ENCODE data around the gene STARD9. TPM values are rescaled to one million over a fixed set of nuclear protein-coding genes. Genes with fewer than 3 reads are reported as not detected.
A peak's percentile ranks its signal among the peaks of the same experiment; 100 is the strongest.
"Not testable (repeated sequence)": the region's sequence is repeated elsewhere in the genome, so short reads cannot be mapped to it uniquely, and the experiment has no call there.

Gene STARD9
- polyA plus RNA-seq, 1 donor: 18.3 TPM

DNA sequence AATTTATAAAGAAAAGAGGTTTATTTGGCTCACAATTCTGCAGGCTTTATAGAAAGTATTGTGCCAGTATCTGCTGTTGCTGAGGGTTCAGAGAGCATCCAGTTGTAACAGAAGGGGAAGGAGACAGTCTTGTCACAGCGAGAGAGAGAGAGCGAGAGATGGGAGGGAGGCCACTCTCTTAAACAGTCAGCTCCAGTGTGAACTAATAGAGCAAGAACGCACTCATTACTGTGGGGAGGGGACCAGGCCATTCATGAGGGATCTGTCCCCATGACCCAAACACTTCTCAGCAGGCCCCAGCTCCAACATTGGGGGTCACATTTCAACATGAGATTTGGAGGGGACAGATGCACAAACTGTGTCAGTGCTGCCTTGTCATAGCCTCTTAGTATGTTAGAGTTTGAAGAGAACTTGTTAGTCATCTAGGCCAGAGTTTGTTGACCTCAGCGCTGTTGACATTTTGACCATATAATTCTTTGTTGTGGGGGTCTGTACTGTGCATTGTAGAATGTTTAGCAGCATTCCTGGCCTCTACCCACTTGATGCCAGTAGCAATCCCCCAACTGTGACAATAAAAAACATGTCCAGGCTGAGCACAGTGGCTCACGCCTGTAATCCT, 15.3 kb downstream of the STARD9 start:
- DNase-seq (ENCODE audit: low read depth): no peak

DNA sequence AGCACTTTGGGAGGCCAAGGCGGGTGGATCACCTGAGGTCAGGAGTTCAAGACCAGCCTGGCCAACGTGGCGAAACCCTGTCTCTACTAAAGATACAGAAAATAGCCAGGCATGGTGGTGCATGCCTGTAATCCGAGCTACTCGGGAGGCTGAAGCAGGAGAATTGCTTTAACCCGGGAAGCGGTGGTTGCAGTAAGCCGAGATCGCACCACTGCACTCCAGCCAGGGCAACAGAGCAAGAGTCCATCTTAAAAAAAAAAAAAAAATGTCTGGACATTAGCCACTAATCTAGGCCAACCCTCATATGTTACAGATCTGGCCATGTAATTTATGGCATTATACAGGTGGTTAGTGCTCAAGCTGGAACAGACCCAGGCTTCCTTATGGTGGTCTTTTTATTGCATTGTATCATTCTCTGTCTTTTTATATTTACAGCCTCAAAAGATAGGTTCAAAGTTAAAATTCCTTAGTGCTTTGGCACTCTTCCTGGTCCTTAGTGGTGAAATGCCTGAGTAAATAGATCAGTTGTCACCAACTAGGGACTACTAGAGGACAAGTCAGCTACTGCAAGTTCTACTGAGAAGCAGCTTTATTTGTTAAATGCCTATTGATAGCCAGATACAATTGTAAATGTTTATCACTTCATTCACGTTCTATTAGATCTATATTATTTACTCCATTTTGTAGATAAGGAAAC, 16.0 kb downstream of the STARD9 start:
- DNase-seq (ENCODE audit: low read depth): no peak

DNA sequence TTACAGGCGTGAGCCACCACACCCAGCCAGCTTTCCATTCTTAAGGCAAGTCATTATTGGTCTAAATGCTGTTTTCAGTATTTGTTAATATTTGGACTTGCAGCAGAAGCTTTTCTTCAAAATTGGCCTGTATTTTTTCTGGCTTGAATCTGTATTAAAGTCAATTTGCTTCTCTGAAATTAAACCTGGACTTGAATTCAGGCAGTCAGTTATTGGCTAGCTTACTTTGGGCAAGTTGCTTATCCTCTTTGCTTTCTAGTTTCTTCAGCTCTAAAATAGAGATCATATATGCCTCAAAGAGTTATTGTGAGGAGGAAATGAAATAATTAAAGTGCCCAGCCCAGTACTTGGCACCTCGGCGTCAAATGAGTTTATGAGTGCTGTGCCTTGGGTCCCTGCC, 17.3 kb downstream of the STARD9 start:
- DNase-seq (ENCODE audit: low read depth): no peak

DNA sequence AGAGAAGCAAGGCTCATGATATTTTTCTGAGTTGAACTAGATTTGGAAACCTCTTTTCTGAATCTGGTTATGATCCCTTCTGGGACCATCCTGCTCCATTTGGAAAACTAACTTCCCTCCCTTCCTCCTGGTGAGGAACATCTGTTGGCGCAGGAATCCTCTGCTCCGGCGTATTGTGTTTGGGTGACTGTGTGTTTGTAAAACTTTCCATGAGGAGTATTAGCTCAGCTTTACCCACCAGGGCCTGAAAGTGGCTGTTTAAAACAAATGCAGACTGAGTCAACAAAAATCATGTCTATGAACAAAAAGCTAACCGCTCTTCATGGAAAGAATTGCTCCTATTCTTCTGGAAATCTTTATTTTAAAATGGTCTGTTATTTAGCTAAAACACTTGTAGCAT, 17.7 kb downstream of the STARD9 start:
- peak; percentile 88 for DNase-seq (ENCODE audit: low read depth)

DNA sequence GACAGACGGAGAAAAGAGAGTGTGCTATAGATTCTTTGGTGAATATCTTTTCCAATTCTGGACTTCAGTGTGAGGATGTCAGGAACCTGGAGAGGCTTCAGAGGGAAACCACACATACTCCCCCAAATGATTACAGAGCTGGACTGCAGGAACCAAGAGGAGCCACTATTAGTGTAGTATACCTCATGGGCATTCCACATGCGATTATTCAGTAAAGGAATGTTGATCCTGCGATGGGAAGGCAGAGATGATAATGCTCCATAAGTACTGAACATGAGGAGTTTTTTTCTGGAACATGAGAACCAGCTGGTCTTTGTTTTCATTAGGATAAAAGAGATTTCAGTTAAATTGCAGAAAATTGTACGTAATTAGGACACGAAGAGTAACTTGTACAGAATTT, 18.7 kb downstream of the STARD9 start:
- DNase-seq (ENCODE audit: low read depth): no peak

DNA sequence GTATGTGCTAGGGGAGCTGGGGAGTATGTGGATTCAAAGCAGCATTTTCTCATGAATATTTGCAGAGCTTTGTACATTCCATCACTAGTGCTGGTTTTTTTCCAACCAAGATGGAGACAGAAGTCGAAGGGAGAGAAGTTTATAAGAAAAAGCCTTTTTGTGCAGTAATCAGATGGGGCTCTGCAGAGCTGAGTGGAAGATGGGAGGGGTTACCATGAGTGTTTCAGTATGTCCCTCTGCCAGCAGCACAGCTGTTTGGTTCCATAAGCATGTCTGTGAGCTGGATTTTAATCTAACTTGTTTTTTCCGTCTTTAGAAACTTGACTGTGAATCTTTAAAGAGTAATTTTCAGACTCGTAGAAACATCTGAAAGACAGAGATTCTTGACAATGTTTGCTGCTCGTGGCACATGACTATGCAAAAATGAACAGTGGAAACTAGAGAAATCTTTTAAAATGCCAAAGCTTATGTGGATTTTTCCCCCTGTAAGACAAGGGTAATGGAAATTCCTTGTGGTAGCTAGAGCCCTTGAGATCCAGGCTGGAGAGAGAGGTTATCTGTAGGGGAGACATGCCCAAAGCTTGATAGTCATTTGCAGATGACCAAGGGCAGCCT, 20.3 kb downstream of the STARD9 start:
- peak; percentile 92 for DNase-seq (ENCODE audit: low read depth)

DNA sequence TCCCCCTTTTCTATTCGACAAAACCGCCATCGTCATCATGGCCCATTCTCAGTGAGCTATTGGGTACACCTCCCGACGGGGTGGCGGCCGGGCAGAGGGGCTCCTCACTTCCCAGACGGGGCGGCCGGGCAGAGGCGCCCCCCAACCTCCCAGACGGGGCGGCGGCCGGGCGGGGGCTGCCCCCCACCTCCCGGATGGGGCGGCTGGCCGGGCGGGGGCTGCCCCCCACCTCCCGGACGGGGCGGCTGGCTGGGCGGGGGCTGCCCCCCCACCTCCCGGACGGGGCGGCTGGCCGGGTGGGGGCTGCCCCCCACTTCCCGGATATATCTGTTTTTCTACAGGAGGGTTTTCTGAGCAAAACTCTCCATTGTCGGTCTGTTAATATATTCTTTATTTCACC, 25.9 kb downstream of the STARD9 start:
- not testable (repeated sequence) for DNase-seq (ENCODE audit: low read depth)

DNA sequence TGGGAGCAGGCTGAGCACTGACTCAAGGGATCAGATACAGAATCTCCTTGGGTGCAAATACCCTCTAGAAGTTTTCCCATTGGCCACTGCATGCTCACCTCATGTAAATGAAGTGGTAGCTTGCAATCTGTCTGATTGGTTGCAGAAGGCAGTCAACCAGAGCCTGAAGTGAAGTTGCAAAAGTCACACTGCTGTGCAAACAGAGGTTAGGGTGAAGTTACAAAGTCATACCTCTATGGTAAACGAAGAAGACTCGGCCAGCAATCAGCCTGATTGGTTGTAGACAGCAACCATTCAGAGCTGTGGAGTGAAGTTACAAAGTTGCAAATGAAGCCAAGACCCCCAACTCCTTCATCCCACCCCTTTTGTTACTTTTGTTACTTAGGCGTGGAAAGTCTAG, 27.1 kb downstream of the STARD9 start:
- no peak for DNase-seq (ENCODE audit: low read depth)

DNA sequence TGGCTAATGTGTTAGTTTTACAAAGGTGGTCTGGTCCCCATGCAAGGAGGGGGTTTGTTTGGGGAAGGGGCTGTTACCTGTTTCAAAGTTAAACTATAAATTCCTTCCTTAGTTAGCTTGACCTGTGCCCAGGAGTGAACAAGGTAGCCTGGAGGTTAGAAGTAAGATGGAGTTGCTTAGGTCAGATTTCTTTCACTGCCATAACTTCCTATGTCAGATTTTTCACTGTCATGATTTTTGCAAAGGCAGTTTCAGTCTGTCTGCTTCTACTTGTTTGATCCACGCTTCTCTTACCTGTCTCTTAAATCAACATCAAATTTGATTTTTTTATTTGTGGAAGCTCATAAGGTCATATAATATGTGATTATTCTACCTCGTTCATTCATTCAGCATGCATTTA, 28.6 kb downstream of the STARD9 start:
- no peak for DNase-seq (ENCODE audit: low read depth)

DNA sequence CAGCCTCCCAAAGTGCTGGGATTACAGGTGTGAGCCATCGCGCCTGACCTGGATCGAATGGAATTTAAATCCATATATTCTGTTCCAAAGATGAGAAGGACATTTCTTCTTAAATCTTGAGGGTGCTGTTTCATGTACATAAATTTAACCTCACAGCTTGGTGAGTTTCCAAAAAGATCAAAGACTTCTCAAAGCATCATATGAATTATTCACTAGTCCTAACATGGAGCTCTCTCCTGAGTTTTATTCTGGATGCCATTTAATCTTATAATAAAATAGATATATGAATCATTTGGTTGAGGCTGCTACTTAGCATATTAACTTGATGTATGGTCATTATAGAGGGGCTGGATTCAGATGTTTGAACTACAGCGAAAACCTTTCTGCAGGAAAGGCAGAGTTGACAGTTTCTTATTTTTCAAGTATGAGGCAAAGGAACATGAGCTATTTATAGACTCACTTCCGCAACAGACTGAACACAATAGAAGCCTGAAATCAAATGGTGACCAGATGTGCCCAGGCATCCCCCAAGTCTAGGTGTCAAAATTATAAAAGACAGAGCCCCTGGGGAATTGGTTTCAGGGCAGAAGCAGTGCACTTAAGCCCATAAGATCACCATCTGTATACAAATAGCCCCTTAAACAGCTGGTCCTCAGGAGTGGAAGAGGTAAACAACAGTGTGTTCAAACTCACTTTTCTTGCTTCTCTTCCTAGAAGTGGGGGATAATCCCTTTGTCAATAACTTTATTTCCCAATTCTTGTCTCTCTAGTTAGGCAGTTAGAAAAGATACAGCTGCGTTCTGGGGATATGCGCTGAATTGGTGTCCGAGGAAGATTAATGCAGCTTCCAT, 29.7 kb downstream of the STARD9 start:
- no peak for DNase-seq (ENCODE audit: low read depth)

DNA sequence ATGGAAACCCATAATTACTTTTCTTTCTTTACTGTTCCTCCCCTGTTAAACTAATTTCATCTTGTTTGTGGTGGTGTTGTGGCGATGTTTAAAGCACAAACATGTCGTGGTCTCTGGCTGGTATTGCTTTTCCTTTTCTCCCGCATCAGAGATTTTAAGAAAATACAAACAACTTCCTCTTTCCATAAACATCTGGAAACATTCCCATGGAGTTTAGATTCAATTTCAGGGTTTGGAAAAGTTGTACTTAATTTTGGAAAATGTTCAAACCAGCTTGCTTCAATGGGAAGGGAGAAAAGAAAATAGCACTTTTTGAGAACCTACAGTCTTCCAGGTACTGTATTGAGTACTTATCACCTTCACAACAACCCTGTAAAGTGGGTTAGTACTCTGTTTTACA, 30.4 kb downstream of the STARD9 start:
- DNase-seq (ENCODE audit: low read depth): no peak

DNA sequence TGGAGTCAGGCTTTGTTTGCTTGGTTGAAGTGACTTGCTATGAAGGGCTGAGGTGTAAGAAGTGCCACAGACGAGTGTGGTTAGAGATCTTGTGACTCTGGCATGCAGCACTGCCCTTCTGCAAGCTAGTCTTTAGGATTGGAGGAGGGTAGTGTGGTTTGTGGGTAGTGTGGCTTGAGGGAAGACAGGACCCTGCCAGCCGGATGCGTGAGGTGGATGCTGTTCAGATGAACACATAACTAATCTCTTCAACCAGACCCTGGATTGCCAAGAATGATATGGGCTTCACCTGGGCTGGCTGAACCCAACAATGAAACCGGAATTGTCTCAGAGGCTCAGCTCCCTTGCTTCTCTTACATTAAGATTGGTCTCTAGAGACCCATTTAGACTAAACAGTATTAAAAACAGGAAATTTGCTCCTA, 32.7 kb downstream of the STARD9 start:
- no peak for DNase-seq (ENCODE audit: low read depth)

DNA sequence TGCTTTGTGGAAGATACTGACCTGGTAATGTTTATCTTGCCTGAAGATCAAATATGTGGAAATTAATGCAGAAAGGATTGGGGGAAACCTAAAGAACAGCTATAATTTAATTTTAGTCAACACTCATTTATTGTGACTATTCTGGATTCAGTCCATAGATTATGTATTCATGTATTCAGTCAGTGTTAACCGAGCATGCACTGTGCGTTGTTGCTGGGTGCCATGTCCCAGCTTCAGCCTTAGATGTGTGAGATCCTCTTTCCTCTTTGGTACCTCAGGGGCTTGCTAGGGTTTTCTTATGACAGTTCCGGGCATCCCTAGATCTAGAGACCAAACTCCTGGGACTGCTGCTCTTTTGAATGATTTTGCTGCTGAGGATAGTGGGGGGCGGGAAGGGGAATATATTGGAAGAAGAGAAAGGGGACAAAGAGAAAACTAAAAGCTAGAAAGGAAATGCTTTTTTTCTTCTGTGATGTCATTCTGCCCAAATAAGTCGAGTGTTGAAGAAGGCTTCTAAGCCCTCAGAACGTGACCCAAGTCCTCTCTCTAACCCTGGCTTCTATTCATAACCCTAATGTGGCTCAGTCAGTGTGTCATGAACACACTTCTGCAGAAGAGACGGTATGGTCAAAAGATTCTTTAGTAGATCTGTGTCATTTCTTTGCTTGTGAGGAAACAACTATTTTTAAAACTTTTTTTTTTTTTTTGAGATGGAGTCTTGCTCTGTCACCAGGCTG, 33.5 kb downstream of the STARD9 start:
- DNase-seq (ENCODE audit: low read depth): no peak

DNA sequence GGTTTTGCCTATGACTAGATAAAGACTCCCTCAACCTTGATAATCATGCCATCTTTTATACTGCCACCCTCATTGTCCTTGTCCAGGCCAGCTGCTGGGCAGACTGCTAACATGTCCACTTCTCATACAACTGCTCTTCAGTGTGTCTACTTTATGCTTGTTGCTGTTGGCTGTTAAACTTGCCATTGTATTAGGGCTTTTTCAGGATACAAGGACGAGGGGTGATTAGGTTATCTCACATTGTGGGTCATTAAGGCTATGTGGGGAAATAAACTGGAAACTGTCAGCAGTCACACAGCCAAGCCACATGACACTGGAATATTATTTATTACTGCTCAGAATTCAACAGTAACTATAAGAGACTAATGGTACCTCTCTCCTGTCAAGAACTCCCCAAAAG, 36.1 kb downstream of the STARD9 start:
- no peak for DNase-seq (ENCODE audit: low read depth)

DNA sequence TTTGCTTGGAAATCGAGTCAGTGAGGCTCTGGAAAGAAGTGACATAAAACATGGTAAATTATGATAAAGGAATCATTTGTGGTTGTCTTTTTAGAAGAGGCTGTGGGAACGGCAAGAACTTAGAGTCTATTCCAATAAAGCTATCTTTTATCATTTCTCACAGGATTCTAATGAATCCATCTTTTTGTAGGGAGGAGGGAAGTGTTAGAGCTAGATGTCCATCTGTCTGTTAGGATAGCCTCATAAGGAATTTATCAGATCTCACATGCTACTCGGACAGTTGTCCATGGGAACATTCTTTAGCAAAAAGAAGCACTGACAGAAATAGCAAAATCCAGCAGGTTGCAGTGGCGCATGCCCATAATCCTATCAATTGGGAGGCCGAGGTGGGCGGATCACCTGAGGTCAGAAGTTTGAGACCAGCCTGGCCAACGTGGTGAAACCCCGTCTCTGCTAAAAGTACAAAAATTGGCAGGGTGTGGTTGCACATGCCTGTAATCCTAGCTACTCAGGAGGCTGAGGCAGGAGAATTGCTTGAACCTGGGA, 37.0 kb downstream of the STARD9 start:
- DNase-seq (ENCODE audit: low read depth): no peak

DNA sequence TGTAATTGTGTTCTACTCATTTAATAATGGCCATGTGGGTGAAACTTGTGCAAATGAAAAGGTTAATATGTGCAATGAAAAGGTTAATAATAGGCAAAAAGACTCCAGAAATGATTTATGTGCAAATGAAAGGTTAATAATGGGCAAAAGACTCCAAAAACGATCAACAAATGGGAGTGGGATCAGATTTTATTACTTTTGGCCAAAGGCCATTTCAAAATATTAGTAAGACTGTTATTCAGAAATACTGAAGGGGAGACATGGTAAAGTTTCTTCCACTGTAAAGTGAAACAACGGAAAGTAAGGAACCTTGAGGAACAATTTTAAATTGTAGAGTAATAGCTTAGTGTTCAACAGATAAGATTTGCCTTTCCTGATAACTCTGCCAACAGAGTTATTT, 40.7 kb downstream of the STARD9 start:
- DNase-seq (ENCODE audit: low read depth): no peak

DNA sequence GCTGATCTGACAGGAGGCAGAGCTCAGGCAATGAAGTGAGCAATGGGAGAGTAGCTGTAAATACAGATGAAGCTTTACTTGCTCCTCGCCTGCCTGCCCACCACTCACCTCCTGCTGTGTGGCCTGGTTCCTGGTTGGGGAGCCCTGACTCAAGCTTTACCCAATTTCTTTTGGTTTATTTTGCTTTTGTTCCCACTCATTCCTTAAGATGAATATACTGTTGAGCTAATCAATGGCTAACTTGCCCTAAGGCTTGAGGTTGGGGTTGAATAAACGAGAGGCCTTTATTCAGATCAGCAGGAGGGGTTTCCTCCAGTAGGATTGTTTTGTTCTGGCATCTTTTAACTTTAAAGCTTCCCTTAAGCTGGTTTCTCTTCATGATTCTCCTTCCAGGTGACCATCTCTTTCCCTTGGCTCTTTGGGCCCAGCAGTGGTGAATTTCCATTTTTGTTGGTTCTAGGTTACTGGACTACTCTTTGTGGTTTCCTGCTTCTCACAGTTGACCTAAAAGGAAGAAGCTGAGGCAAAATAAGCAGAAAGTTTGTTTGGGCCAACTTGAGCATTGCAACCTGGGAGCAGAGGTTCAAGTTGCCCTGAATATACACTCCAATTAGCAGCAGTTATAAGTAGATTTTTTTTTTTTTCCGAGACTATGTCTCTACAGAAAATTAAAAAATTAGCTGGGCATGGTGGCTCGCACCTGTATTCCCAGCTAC, 44.4 kb downstream of the STARD9 start:
- no peak for DNase-seq (ENCODE audit: low read depth)

DNA sequence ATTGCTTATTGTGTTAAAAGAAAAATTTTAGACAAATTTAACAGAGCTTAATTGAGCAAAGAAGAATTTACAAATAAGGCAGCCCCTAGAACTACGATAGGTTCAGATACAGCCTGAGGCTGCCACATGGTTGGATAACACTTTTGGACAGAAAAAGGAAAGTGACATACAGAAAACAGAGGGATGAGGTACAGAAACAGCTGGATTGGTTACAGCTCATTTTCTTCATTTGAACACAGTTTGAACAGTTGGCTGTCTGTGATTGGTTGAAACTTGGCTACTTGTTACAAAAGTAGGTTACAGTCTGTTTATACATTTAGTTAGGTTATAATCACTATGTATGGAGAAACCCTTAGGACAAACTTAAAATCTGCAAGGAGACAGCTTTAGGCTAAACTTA, 46.0 kb downstream of the STARD9 start:
- DNase-seq (ENCODE audit: low read depth): no peak

DNA sequence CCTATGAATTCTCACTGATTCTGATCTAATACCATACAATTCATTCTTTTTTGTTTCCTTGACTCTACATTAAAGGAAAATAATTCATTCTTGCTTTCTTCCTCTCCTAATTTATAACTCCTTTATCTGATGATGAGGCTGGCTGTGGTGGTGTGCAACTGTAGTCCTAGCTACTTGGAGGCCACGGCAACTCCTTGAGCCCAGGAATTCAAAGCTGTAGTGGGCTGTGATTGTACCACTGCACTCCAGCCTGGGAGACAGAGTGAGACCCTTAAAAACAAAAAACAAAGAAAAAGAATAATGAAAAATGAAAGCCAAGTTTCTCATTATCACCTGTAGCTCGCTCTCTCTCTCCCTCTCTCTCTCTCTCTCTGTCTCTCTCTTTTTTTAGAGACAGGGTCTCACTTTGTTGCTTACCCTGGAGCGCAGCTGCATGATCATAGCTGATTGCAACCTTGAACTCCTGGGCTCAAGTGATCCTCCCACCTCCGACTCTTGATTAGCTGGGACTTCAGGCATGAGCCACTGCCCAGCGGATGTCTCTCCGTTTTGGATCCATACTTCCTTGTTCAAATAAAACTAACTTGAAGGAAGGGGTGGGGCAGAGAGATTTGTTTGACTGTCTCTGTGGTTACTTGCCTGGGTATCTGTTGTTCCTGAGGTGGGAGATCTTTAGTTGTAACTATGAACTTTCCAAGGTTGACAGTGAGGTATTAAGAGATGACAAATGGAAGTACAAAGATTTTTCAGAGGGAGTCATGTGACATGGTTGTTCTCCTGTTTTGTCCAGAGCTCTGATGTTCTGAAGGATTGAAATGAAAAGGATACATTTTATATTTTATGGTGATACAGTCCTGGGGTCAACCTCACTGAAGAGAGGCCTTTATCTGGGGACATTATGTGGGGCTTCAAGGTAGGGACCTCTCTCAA, 46.9 kb downstream of the STARD9 start:
- no peak for DNase-seq (ENCODE audit: low read depth)

DNA sequence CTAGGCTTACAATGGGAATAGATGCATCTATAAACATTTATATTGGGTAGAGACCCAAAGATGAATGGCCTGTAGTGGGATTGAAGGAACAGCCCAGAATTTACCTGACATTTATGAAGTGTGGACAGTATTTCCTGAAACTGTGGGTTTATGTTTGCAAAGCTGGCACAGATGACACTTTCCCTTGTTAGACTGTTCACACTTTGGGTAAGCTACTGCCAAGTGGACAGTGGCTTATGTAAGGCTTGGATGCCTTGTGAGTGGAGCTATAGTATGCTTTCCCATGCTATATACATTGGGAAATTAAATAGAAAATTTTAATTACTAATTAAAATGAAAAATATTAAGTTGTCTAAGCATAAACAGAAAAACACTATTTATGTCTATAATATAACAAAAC, 48.5 kb downstream of the STARD9 start:
- no peak for DNase-seq (ENCODE audit: low read depth)

All from forelimb muscle (tissue), 1 donor.